ENCODE results near the gene LHFPL2. TPM values are rescaled to one million over a fixed set of nuclear protein-coding genes. Genes with fewer than 3 reads are reported as not detected.

Gene LHFPL2
- total and polyA plus RNA-seq, 9 of the 15 experiments (the other 6 are each of a cell fraction or from before 2014, with no cell fraction given) = 1.0 to 6.6 (median 4.6) TPM

GRCh38 chr5:78644741-78645300 is 3.8 kb downstream of the LHFPL2 start:
- H3K4me1 ChIP-seq (replicated peaks in 1 of 2; ENCODE audit: control insufficient read depth in 2 of 2, insufficient read depth in 2 of 2, low read length in 2 of 2) = peaks cover 9 to 19% of the 10 kb centered on the region in 2 experiments; a peak in 4 of 5 replicates
- H3K9me1 ChIP-seq (ENCODE audit: control insufficient read depth, insufficient read depth, low read length) = no peaks in the 10 kb centered on the region
- H3K9ac ChIP-seq (ENCODE audit: insufficient read depth in 1 of 2, low read depth in 2 of 2, low read length in 2 of 2) = no peak overlapping the region
- H3K9me3 ChIP-seq (replicated peaks; ENCODE audit: control insufficient read depth, insufficient read depth, low read depth, low read length) = no peaks in the 10 kb centered on the region
- FAIRE-seq (no peak), DNase-seq (ENCODE audit: extremely low read depth in 1 of 4, low spot score in 3 of 4) (no peak), ATAC-seq (no peak)
- ChIA-PET POLR2A (no interaction called here), CTCF (ENCODE audit: low intra/inter-chr PET ratio) (no interaction called here)
- H3K4me3 ChIP-seq = no peak overlapping the region
- H3K36me3 ChIP-seq (ENCODE audit: control insufficient read depth, insufficient read depth, low read length) = no peaks in the 10 kb centered on the region
- in situ Hi-C loops (cut with MboI) (no loop called here), intact Hi-C loops (cut with micrococcal nuclease) (no loop called here)
- H4K20me1 ChIP-seq (replicated peaks; ENCODE audit: control insufficient read depth, insufficient read depth, low read length) = no peaks in the 10 kb centered on the region
- BruUV-seq (replicated peaks) = no TSS peak
- no peak for TF ChIP-seq DEAF1 (CRISPR knock-in tag; IDR thresholded peaks at IDR 0.05)
- TF ChIP-seq RBM25 (IDR thresholded peaks at IDR 0.05; ENCODE audit: low read depth, low read length, severe bottlenecking) = no peak
- TF ChIP-seq NONO (IDR thresholded peaks at IDR 0.05; ENCODE audit: low read depth in 2 of 2, low read length in 1 of 2) = no peak
- TF ChIP-seq ZNF583 (CRISPR knock-in tag; IDR thresholded peaks at IDR 0.05) = no peak
- no peak for TF ChIP-seq RBFOX2 (IDR thresholded peaks at IDR 0.05; ENCODE audit: low read depth, low read length)
- no peak for TF ChIP-seq NUFIP1 (IDR thresholded peaks at IDR 0.05; ENCODE audit: partially characterized antibody)
- no peak for TF ChIP-seq RBBP5 (IDR thresholded peaks at IDR 0.05; ENCODE audit: borderline replicate concordance, insufficient read depth, low read length, poor library complexity, severe bottlenecking)
- no peak for TF ChIP-seq ZNF3 (CRISPR knock-in tag; IDR thresholded peaks at IDR 0.05)
- TF ChIP-seq ZNF644 (tag; IDR thresholded peaks at IDR 0.05; ENCODE audit: low read depth) = no peak
- no peak for TF ChIP-seq GMEB1 (CRISPR knock-in tag; IDR thresholded peaks at IDR 0.05)
- no peak for TF ChIP-seq ZNF77 (CRISPR knock-in tag; IDR thresholded peaks at IDR 0.05)
- TF ChIP-seq ZNF444 (CRISPR knock-in tag; IDR thresholded peaks at IDR 0.05) = no peak
- WGBS (ENCODE audit: insufficient coverage, low coverage, missing lambda C conversion rate) = 25% methylated on average over 2 of the region's 2 CpGs
- H2AFZ ChIP-seq (ENCODE audit: low read depth, low read length) = no peak overlapping the region
- H3K27me3 ChIP-seq (ENCODE audit: control insufficient read depth in 2 of 2, insufficient read depth in 2 of 2, low read length in 2 of 2) = no peaks in the 10 kb centered on the region; a peak in 1 of 5 replicates
- no peak overlapping the region for H3K4me2 ChIP-seq (ENCODE audit: insufficient read depth, low read length)
- no peak overlapping the region for H3K27ac ChIP-seq (ENCODE audit: extremely low read depth, low read depth, low read length)
- H3K79me2 ChIP-seq (ENCODE audit: control insufficient read depth, insufficient read depth, low read length) = no peaks in the 10 kb centered on the region

All from K562 (cell line).